SK-N-SH (cell line): Measurements from ENCODE around the gene LRRC8C.
"Not testable (repeated sequence)": the region's sequence is repeated elsewhere in the genome, so short reads cannot be mapped to it uniquely, and the experiment has no call there.

Experiments
- CHD2 ChIP-seq: fragments of 150-350 bp; IDR thresholded peaks from 2 replicates; pipeline ENCODE4 v1.6.1; 2018; ENCODE audit warnings: low read length; ENCODE audit not compliant: partially characterized antibody
- CTCF ChIP-seq: fragments of 200-600 bp; sonication (generic); IDR thresholded peaks from 2 replicates; pipeline ENCODE4 v1.6.1; 2017; ENCODE audit warnings: antibody characterized with exemption, mild to moderate bottlenecking, moderate library complexity
- EP300 ChIP-seq, 2 experiments: IDR thresholded peaks; 2 replicates each; pipeline versions ENCODE4 v1.4.0 to v1.6.1; 2012; ENCODE audit warnings: borderline replicate concordance in 1 of 2, low read depth in 1 of 2, low read length in 1 of 2
- EZH2phosphoT487 ChIP-seq: fragments of 200-600 bp; sonication (generic); IDR thresholded peaks from 2 replicates; pipeline ENCODE4 v1.6.1; 2017; ENCODE audit warnings: low read depth, mixed run types, mild to moderate bottlenecking, antibody characterized with exemption, moderate library complexity, borderline replicate concordance
- GABPA ChIP-seq: IDR thresholded peaks from 2 replicates; pipeline ENCODE4 v1.4.0; 2012; ENCODE audit warnings: low read depth, mild to moderate bottlenecking
- IRF3 ChIP-seq: fragments of 150-350 bp; IDR thresholded peaks from 2 replicates; pipeline ENCODE4 v1.6.1; 2016; ENCODE audit warnings: mild to moderate bottlenecking, low read depth, low read length
- MAX ChIP-seq: IDR thresholded peaks from 2 replicates; pipeline ENCODE4 v1.4.0; 2012; ENCODE audit warnings: low read depth
- MXI1 ChIP-seq: IDR thresholded peaks from 2 replicates; pipeline ENCODE4 v1.6.1; 2012; ENCODE audit warnings: mild to moderate bottlenecking, low read depth, low read length, improper control_type of control experiment
- NRF1 ChIP-seq: IDR thresholded peaks from 2 replicates; pipeline ENCODE4 v1.6.1; 2012; ENCODE audit warnings: low read depth, mild to moderate bottlenecking, low read length
- POLR2AphosphoS5 ChIP-seq: IDR thresholded peaks from 2 replicates; pipeline ENCODE4 v1.6.1; 2012; ENCODE audit warnings: low read depth, low read length
- RAD21 ChIP-seq: IDR thresholded peaks from 2 replicates; pipeline ENCODE4 v1.6.1; 2012; ENCODE audit warnings: mild to moderate bottlenecking, low read length
- RCOR1 ChIP-seq: fragments of 150-350 bp; IDR thresholded peaks from 2 replicates; pipeline ENCODE4 v1.6.1; 2017; ENCODE audit warnings: antibody characterized with exemption, low read length
- RXRA ChIP-seq: IDR thresholded peaks from 2 replicates; pipeline ENCODE4 v1.4.0; 2012; ENCODE audit warnings: low read depth, mild to moderate bottlenecking, borderline replicate concordance

- TF ChIP-seq GABPA; POLR2AphosphoS5; CTCF; RCOR1; RXRA; EP300 (IDR thresholded peaks at IDR 0.05; ENCODE audit: borderline replicate concordance in 1 of 2, low read depth in 1 of 2, low read length in 1 of 2); CHD2; MXI1; EZH2phosphoT487; IRF3; NRF1; RAD21; MAX: not testable (repeated sequence)
Observed at GRCh38 chr1:89592861-89593302, 40.0 kb upstream of the LRRC8C start.
